GM06990 (cell line): ENCODE measurements around the gene CLPSL1.

Experiments used
- DNase-seq: peaks from one replicate; pipeline ENCODE4 v3.0.0-alpha.2; 2011; ENCODE audit not compliant: insufficient read length; ENCODE audit errors: extremely low read depth
- H3K27me3 ChIP-seq: replicated peaks from 2 replicates; pipeline ENCODE4 v1.6.0; 2011; ENCODE audit warnings: low read length; ENCODE audit not compliant: control insufficient read depth, insufficient read depth
- H3K36me3 ChIP-seq: 2 replicates; pipeline ENCODE4 v1.5.1; 2011; ENCODE audit warnings: low read length; ENCODE audit not compliant: control insufficient read depth, insufficient read depth
- H3K4me3 ChIP-seq: replicated peaks from 2 replicates; pipeline ENCODE4 v1.5.1; 2011; ENCODE audit warnings: low read depth, mild to moderate bottlenecking, control low read depth, low read length
- CTCF ChIP-seq: IDR thresholded peaks from 2 replicates; pipeline ENCODE4 v1.5.1; 2011; ENCODE audit warnings: low read length, control low read depth, mild to moderate bottlenecking, inconsistent platforms; ENCODE audit not compliant: insufficient read depth, poor library complexity, severe bottlenecking

Gene CLPSL1

GRCh38 chr6:35745509-35745908 is 35.3 kb upstream of the CLPSL1 start:
- Histone ChIP-seq H3K27me3 (no peaks in the 10 kb centered on the region), H3K36me3 (no peaks in the 10 kb centered on the region), H3K4me3 (no peak overlapping the region)
- no peak for DNase-seq
- no peak for TF ChIP-seq CTCF

- no peaks in the 10 kb centered on the region for H3K36me3 ChIP-seq
- H3K27me3 ChIP-seq, result no peaks in the 10 kb centered on the region
- no peak overlapping the region for H3K4me3 ChIP-seq
- no peak for DNase-seq
- TF ChIP-seq CTCF, result no peak
Observed at GRCh38 chr6:35746516-35746915, 34.3 kb upstream of the CLPSL1 start.

- no peak overlapping the region for H3K4me3 ChIP-seq
- no peaks in the 10 kb centered on the region for H3K27me3 ChIP-seq
- H3K36me3 ChIP-seq, result no peaks in the 10 kb centered on the region
- DNase-seq, result no peak
- TF ChIP-seq CTCF, result no peak
Observed at GRCh38 chr6:35747877-35748276, 32.9 kb upstream of the CLPSL1 start.

GRCh38 chr6:35750557-35750956 is 30.3 kb upstream of the CLPSL1 start:
- Histone ChIP-seq H3K36me3 (no peaks in the 10 kb centered on the region), H3K27me3 (no peaks in the 10 kb centered on the region), H3K4me3 (no peak overlapping the region)
- no peak for TF ChIP-seq CTCF
- no peak for DNase-seq

- no peak for TF ChIP-seq CTCF
- DNase-seq, result no peak
- Histone ChIP-seq H3K27me3 (no peaks in the 10 kb centered on the region), H3K4me3 (no peak overlapping the region), H3K36me3 (no peaks in the 10 kb centered on the region)
Observed at GRCh38 chr6:35751594-35751993, 29.2 kb upstream of the CLPSL1 start.

GRCh38 chr6:35752330-35752729 is 28.5 kb upstream of the CLPSL1 start:
- DNase-seq, result no peak
- H3K4me3 ChIP-seq, result no peak overlapping the region
- H3K27me3 ChIP-seq, result no peaks in the 10 kb centered on the region
- H3K36me3 ChIP-seq, result no peaks in the 10 kb centered on the region
- TF ChIP-seq CTCF, result no peak
